NB4 (cell line): ENCODE measurements around the gene PRR5L.

Source experiments
- CTCF ChIP-seq: IDR thresholded peaks from one replicate; pipeline ENCODE4 v1.5.1; 2012; ENCODE audit warnings: low read depth, low read length
- POLR2A ChIP-seq: IDR thresholded peaks from 2 replicates; pipeline ENCODE4 v1.6.1; 2011; ENCODE audit warnings: mild to moderate bottlenecking; ENCODE audit not compliant: insufficient read length; ENCODE audit errors: extremely low read depth

GRCh38 chr11:36394926-36395325 lies 98.8 kb downstream of the PRR5L start:
- TF ChIP-seq CTCF (no peak), POLR2A (no peak)
